ENCODE measurements around the gene HGS.

GRCh38 chr17:81741594-81742452 is 58.0 kb downstream of the HGS start:
- no peak for TF ChIP-seq CTCF (conservative IDR thresholded peaks at IDR 0.05; ENCODE audit: low read depth, low read length)
- TF ChIP-seq EZH2 (IDR thresholded peaks at IDR 0.05; ENCODE audit: borderline replicate concordance, low read depth, low read length, poor library complexity, severe bottlenecking), result no peak

All from A673 (cell line).